LNCaP clone FGC (cell line): ENCODE measurements around the gene ACACA.

Experiments used
- DNase-seq: peaks from one replicate; pipeline ENCODE4 v3.0.0-alpha.2; 2011; ENCODE audit warnings: low read depth
- H3K4me3 ChIP-seq: 2 replicates; pipeline ENCODE4 v1.5.1; 2011; ENCODE audit warnings: mild to moderate bottlenecking, low read depth, low read length, control low read depth
- CTCF ChIP-seq: IDR thresholded peaks from 2 replicates; pipeline ENCODE4 v1.5.1; 2012; ENCODE audit warnings: mild to moderate bottlenecking; ENCODE audit not compliant: control insufficient read depth, insufficient read depth; ENCODE audit errors: extremely low read depth

ACACA gene

GRCh38 chr17:37239690-37240334 lies 166.8 kb downstream of the ACACA start:
- DNase-seq: no peak
- TF ChIP-seq CTCF: peak; percentile 66

DNA sequence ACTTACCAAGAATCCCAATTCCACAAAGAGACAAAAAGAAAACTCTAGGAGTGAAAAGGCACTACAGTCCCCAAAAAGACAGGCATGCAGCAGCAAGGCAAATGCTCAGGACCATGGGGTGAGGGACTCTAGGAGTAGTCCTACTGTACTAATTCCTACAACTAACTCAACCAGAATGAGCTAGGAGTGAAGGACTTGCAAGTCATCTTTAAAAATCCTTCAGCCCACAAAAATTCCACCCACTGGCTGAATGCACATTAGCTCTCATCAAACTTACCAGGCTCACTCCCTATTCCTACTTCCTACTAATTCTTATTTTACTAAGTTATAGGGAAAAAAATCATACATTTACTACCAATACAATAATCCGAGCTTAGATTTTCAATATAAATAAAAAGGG lies 172.5 kb downstream of the ACACA start:
- no peak for TF ChIP-seq CTCF
- no peak overlapping the region for H3K4me3 ChIP-seq
- no peak for DNase-seq

More at GRCh38 chr17:37239690-37240334, 166.8 kb downstream of the ACACA start:
- H3K4me3 ChIP-seq: no peak overlapping the region

GRCh38 chr17:37233036-37233435 lies 173.6 kb downstream of the ACACA start:
- no peak for DNase-seq
- H3K4me3 ChIP-seq: no peak overlapping the region
- no peak for TF ChIP-seq CTCF

GRCh38 chr17:37231887-37232286 lies 174.7 kb downstream of the ACACA start:
- no peak for DNase-seq
- TF ChIP-seq CTCF: no peak
- H3K4me3 ChIP-seq: no peak overlapping the region

- no peak for TF ChIP-seq CTCF
- DNase-seq: peak; percentile 47
- no peak overlapping the region for H3K4me3 ChIP-seq
Observed at GRCh38 chr17:37230633-37231032, 176.0 kb downstream of the ACACA start.

- H3K4me3 ChIP-seq: no peak overlapping the region
- no peak for TF ChIP-seq CTCF
- no peak for DNase-seq
Observed at GRCh38 chr17:37225465-37225864, 181.2 kb downstream of the ACACA start.

DNA sequence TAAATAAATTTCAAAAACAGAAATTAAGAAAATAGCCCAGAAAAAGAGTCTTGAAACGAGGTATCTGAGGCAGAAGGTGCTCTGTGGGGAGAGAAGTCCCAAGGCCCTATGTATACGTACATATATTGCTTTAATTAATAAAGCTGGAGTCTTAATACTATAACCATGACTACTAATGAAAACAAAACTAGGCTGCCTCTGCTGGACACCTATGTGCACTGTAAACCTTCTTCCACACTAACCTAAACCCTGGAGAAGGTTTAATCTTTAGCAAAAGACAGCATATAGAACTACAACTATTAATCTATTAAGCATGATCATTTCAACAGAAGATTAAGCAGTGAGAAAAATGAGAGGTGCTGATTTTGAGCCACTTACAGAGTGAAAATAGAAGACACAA lies 184.8 kb downstream of the ACACA start:
- no peak overlapping the region for H3K4me3 ChIP-seq
- TF ChIP-seq CTCF: no peak
- DNase-seq: no peak
